Lung (tissue), 12 donors: ENCODE results near the gene QPCT. TPM values are rescaled to one million over a fixed set of nuclear protein-coding genes. Genes with fewer than 3 reads are reported as not detected.

Experiments used
- ATAC-seq: fragments of 200-7000 bp; cut with Tn5 transposase; one replicate; pipeline ENCODE4 v1.9.1; 2020; ENCODE audit warnings: moderate number of reproducible peaks; ENCODE audit not compliant: insufficient read depth, low FRiP score
- DNase-seq, 3 donors: peaks; one replicate each; pipeline ENCODE4 v3.0.0-alpha.2; 2013 to 2017
- H3K27ac ChIP-seq, 2 donors: one replicate each; pipeline ENCODE4 v1.5.1; 2013; ENCODE audit warnings: mild to moderate bottlenecking in 2 of 2, moderate library complexity in 2 of 2, control low read depth in 1 of 2, inconsistent platforms in 1 of 2, low read depth in 1 of 2, low read length in 1 of 2
- H3K27me3 ChIP-seq, 3 donors: one replicate each; pipeline ENCODE4 v1.5.1; 2013; ENCODE audit warnings: low read length in 2 of 3; ENCODE audit not compliant: control insufficient read depth in 3 of 3, insufficient read depth in 3 of 3
- H3K36me3 ChIP-seq, 4 donors: one replicate each; pipeline ENCODE4 v1.5.1; 2013; ENCODE audit warnings: low read length in 4 of 4, mild to moderate bottlenecking in 1 of 4, moderate library complexity in 1 of 4; ENCODE audit not compliant: control insufficient read depth in 4 of 4, insufficient read depth in 4 of 4
- H3K4me1 ChIP-seq, 5 donors: one replicate each; pipeline ENCODE4 v1.5.1; 2013; ENCODE audit warnings: low read length in 5 of 5, mild to moderate bottlenecking in 2 of 5, moderate library complexity in 1 of 5; ENCODE audit not compliant: control insufficient read depth in 5 of 5, insufficient read depth in 5 of 5
- H3K4me3 ChIP-seq: one replicate; pipeline ENCODE4 v1.5.1; 2013; ENCODE audit warnings: mild to moderate bottlenecking, control low read depth, moderate library complexity
- H3K9ac ChIP-seq, 2 donors: one replicate each; pipeline ENCODE4 v1.5.1; 2013; ENCODE audit warnings: low read length in 2 of 2, control low read depth in 1 of 2; ENCODE audit not compliant: insufficient read depth in 1 of 2
- H3K9me3 ChIP-seq, 4 donors: one replicate each; pipeline ENCODE4 v1.5.1; 2013; ENCODE audit warnings: low read length in 3 of 4, mild to moderate bottlenecking in 1 of 4, moderate library complexity in 1 of 4; ENCODE audit not compliant: control insufficient read depth in 4 of 4, insufficient read depth in 3 of 4
- WGBS, 2 donors: extraction: QIAGEN DNeasy Blood & Tissue Kit; methylation state at CpG; one replicate each; pipeline ENCODE4 v1.1.7; 2013; 5-methylcytosine and 5-hydroxymethylcytosine counted together
- polyA plus RNA-seq, 2 donors: library from polyadenylated mRNA; stranded (reverse); fragments of 200-250 nt; gene quantifications; one replicate each; pipeline ENCODE4 v1.2.1, GENCODE V29; 2013
- total RNA-seq, 2 donors: library from RNA; depleted of rRNA in 1 of 2; stranded (reverse); fragments of >200 nt in 1 of 2; gene quantifications; one replicate each; pipeline ENCODE4 v1.2.1, GENCODE V29; 2014 to 2021
- TF ChIP-seq, protein P1 (sequence below): IDR thresholded peaks from 2 replicates; pipeline ENCODE4 v1.5.1; 2012; ENCODE audit warnings: mild to moderate bottlenecking; ENCODE audit errors: control extremely low read depth, extremely low read depth
- donor health status: control.
- donor health status: control.
- donor health status: Bipolar disorder and iron deficiency.
- donor health status: healthy.
- donor health status: DM: yes; HTN: yes; CAD: no.

Gene QPCT
- total and polyA plus RNA-seq, 4 donors = 3.0 to 34.1 (median 7.4) TPM

DNA sequence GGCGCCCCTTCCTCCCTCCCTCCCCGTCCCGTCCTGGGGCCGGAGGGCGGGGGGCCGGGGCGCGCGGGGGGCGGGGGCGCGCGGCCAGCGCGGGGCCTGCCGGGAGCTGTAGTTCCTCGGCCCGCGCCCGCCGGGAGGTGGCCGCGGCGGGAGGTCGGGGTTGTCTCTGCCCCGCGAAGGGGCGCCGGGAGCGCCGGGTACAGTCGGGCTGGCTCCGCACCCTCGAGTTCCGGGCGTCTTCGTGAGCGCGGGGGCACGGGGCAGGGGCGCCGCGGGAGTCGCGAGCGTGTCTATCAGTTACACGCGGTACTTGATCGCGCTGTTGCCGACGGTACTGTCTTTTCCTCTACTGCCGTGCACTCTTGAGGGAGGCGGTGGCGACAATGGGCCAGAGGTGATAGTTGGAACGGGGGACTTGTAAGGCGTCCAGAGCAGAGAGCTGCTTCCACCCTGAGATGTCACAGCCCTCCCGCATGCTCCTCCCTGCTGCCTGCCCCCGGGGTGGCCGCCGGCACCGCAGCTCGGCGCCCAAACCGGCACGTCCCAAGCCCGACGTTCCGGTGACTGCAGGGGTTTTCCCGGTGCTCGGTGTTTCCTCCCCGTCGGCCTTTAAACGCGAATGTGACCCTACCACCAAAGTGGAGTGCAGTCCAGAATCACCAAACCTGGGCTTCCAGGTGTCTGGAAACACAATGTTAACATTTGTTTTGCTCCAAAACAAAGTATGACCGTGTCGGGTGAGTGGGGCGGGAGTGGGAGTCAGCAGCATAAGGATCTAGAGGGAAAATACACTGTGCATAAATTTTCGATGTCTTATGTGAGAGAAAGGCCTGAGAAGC, 19.4 kb upstream of the QPCT start, which contains the start of gene PRKD3:
Gene PRKD3, minus strand, starts transcription at position 48 of the 839 bp plus-strand sequence. CDS start 8,309 bp downstream, outside the sequence.
- peak in 2 of 3 donors; percentile 64 to 86 for DNase-seq
- Histone ChIP-seq H3K36me3 (no peaks in the 10 kb centered on the region), H3K27me3 (no peaks in the 10 kb centered on the region), H3K9me3 (no peaks in the 10 kb centered on the region), H3K4me3 (peak within 1 kb of the TSS; percentile 80), H3K27ac (peak within 1 kb of the TSS; percentile 93 to 94), H3K4me1 (peaks cover 0 to 34% (median 5%) of the 10 kb centered on the region in 5 donors), H3K9ac (peak within 1 kb of the TSS; percentile 88 to 91)
- TF ChIP-seq, protein P1, sequence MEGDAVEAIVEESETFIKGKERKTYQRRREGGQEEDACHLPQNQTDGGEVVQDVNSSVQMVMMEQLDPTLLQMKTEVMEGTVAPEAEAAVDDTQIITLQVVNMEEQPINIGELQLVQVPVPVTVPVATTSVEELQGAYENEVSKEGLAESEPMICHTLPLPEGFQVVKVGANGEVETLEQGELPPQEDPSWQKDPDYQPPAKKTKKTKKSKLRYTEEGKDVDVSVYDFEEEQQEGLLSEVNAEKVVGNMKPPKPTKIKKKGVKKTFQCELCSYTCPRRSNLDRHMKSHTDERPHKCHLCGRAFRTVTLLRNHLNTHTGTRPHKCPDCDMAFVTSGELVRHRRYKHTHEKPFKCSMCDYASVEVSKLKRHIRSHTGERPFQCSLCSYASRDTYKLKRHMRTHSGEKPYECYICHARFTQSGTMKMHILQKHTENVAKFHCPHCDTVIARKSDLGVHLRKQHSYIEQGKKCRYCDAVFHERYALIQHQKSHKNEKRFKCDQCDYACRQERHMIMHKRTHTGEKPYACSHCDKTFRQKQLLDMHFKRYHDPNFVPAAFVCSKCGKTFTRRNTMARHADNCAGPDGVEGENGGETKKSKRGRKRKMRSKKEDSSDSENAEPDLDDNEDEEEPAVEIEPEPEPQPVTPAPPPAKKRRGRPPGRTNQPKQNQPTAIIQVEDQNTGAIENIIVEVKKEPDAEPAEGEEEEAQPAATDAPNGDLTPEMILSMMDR = no peak
- 1 to 3% methylated on average over 49 to 79 of the region's 79 CpGs for WGBS, 2 donors
- ATAC-seq = peak; percentile 91

DNA sequence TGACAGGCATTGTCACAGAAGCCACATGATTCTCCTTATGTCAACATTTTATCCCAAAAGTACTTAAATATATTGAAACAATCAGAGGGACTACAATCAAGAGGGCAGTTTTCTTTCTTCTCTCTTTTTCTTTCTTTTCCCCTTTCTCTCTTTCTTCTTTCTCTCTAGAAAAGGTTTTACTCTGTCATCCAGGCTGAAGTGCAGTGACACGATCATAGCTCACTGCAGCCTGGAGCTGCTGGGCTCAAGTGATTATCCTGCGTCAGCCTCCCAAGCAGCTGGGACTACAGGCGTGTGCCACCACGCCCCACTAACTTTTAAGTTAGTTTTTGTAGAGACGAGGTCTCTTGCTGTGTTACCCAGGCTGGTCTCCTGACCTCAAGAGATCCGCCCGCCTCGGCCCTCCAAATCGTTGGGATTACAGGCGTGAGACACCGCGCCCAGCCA, 18.8 kb upstream of the QPCT start:
- Histone ChIP-seq H3K27me3 (no peaks in the 10 kb centered on the region), H3K27ac (peak overlapping the region in 1 of 2 donors; percentile 21), H3K4me3 (no peak overlapping the region), H3K4me1 (peaks cover 0 to 34% (median 5%) of the 10 kb centered on the region in 5 donors), H3K9ac (peak overlapping the region in 1 of 2 donors; percentile 67), H3K36me3 (no peaks in the 10 kb centered on the region), H3K9me3 (no peaks in the 10 kb centered on the region)
- no peak for ATAC-seq
- DNase-seq = no peak
- WGBS, 2 donors = 84 to 92% methylated on average over 12 of the region's 12 CpGs
- TF ChIP-seq, protein P1 = no peak

DNA sequence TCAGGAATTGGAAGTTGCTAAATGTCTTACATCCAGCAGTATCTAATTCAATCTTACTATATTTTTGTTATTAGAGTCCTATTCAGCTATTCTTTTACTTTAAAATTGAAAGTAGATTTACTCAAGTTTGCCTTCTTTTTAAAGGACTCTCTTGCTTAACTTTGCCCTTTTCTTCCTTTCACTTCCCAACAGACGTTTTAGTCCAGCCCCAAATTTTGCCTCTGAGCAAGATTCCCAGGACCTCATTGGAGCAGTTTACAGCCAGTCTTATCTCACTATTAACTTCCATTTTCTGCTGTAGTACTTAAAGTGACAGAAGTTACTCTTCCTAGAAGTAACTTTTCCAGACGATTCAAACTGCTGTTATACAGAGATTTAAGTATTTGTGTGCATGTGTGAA, 18.1 kb upstream of the QPCT start:
- H3K4me1 ChIP-seq = peaks cover 0 to 33% (median 4%) of the 10 kb centered on the region in 5 donors
- TF ChIP-seq, protein P1 = no peak
- no peaks in the 10 kb centered on the region for H3K9me3 ChIP-seq
- no peaks in the 10 kb centered on the region for H3K36me3 ChIP-seq
- H3K27me3 ChIP-seq = no peaks in the 10 kb centered on the region
- no peak overlapping the region for H3K27ac ChIP-seq
- peak; percentile 61 to 92 (median 88) for DNase-seq
- ATAC-seq = peak; percentile 44
- H3K9ac ChIP-seq = peak overlapping the region in 1 of 2 donors; percentile 67
- WGBS, 2 donors = 8 to 12% methylated on average over 2 of the region's 2 CpGs
- no peak overlapping the region for H3K4me3 ChIP-seq
